Heart left ventricle (tissue), 13 donors: ENCODE measurements around the gene TICRR.

ENCODE experiments used
- POLR2A ChIP-seq, 2 donors: fragments of 450-650 bp; IDR thresholded peaks; one replicate each; pipeline ENCODE4 v1.6.1; 2017; ENCODE audit warnings: antibody characterized with exemption in 2 of 2, mild to moderate bottlenecking in 2 of 2, moderate library complexity in 2 of 2
- TF ChIP-seq, protein P1 (sequence below), 12 donors: fragments of 200-600 bp; sonication (generic) in 4 of 12; IDR thresholded peaks; one replicate each; pipeline versions ENCODE4 v1.5.0 to v1.8.0; 2018 to 2022; ENCODE audit warnings: antibody characterized with exemption in 12 of 12, mild to moderate bottlenecking in 5 of 12
- donor health status: ischemic (EF 13 %, LVEDD 7.1; RV severe dilation, severe dysfunction).
- donor health status: DM: no; HTN: yes; CAD: no.
- donor health status: DM: no; HTN: no; CAD: no.
- donor health status: ischemic (EF 25% LVEDD 6.9; RV normal size, moderate dysfunction).
- donor health status: ischemic (EF 25% LVEDD 5.7; RV mildly dilated, moderate dysfunction).
- donor health status: ischemic (EF 35%, LVEDD 5.7; RV mildly dilated, moderate dysfunction).
- donor health status: nonischemic (EF 11% LVEDD 7.7; RV severe dilation, severe dysfunction).
- donor health status: DM: yes; HTN: yes; CAD: no.
- donor health status: PGD.
- donor health status: ischemic (EF 29% LVEDD 5.4; RV normal size, mild dysfunction).
- donor health status: nonischemic (EF 23%, LVEDD 6.1; RV moderate dilation, normal function).

DNA sequence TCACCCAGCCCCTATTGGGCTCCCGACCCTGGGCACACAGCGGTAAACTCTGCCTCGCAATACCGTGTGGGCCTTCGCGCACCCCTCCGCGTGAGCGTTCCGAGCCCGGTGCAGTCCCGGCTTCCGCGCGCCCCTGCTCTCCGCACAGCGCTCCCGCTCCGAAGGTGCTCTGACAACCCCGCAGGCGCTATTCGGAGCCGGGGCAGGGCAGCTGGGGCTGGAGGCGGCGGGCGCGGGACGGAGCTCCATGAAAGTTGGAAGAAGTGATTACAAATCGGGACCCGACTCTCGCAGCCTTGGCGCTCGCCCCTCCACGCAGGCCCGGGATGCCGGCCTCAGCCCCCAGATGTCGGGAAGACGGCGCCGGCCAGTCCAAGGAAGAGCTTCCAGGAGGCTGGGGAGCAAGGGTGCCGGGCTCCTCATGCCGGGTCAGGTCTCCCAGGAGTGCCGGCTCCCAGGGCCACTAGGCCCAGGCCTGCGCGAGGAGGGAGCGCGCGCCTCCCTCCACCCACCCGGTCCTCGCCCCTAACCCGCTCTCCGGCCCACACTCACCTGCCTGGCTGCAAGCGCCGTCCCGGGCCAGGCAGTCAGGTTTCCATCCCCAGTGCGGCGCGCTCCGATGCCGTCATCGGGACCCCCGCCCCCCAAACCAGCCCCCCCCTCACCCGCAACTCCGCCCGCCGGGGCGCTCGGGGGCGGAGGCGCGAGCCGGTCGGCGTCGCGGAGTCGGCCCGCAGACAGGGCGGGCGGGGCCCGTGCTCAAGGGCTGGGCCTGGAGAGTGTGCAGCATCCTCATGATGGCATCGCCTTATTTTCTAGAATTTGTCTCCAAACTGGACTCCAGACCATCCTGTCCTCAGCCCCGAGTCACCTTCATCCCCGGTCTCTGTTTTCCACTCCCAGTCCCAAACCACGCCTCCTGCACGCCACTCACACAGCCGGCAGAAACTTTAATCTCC lies 79.9 kb downstream of the TICRR start, which contains the start of gene KIF7:
- TF ChIP-seq, protein P1, sequence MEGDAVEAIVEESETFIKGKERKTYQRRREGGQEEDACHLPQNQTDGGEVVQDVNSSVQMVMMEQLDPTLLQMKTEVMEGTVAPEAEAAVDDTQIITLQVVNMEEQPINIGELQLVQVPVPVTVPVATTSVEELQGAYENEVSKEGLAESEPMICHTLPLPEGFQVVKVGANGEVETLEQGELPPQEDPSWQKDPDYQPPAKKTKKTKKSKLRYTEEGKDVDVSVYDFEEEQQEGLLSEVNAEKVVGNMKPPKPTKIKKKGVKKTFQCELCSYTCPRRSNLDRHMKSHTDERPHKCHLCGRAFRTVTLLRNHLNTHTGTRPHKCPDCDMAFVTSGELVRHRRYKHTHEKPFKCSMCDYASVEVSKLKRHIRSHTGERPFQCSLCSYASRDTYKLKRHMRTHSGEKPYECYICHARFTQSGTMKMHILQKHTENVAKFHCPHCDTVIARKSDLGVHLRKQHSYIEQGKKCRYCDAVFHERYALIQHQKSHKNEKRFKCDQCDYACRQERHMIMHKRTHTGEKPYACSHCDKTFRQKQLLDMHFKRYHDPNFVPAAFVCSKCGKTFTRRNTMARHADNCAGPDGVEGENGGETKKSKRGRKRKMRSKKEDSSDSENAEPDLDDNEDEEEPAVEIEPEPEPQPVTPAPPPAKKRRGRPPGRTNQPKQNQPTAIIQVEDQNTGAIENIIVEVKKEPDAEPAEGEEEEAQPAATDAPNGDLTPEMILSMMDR (IDR thresholded peaks at IDR 0.05) = no peak
- TF ChIP-seq POLR2A (IDR thresholded peaks at IDR 0.05) = no peak
